Type B pancreatic cell (in vitro differentiated cells): ENCODE data around the gene SUGP1. TPM values are rescaled to one million over a fixed set of nuclear protein-coding genes. Genes with fewer than 3 reads are reported as not detected.

Experiments used
- DNase-seq: peaks from one replicate; pipeline ENCODE4 v3.0.0; 2021; ENCODE audit warnings: mixed read lengths; ENCODE audit not compliant: unreplicated experiment; ENCODE audit errors: extremely low spot score
- H3K27ac Mint-ChIP-seq: 2 replicates; pipeline ENCODE4 v1.8.0; 2021; ENCODE audit warnings: mild to moderate bottlenecking, mixed read lengths
- H3K27me3 Mint-ChIP-seq: 2 replicates; pipeline ENCODE4 v1.8.0; 2021; ENCODE audit warnings: mixed read lengths
- H3K36me3 Mint-ChIP-seq: 2 replicates; pipeline ENCODE4 v1.8.0; 2021; ENCODE audit warnings: mixed read lengths
- H3K4me1 Mint-ChIP-seq: one replicate; pipeline ENCODE4 v1.8.0; 2021; ENCODE audit warnings: mixed read lengths; ENCODE audit not compliant: unreplicated experiment
- H3K4me3 Mint-ChIP-seq: 2 replicates; pipeline ENCODE4 v1.8.0; 2021; ENCODE audit warnings: mild to moderate bottlenecking, mixed read lengths
- H3K9me3 Mint-ChIP-seq: 2 replicates; pipeline ENCODE4 v1.8.0; 2021; ENCODE audit warnings: mixed read lengths
- total RNA-seq: library from RNA; stranded (reverse); gene quantifications from 2 replicates; pipeline ENCODE4 v1.2.1, GENCODE V29; 2021; ENCODE audit warnings: low replicate concordance
- TF ChIP-seq, protein P1 (sequence below): fragments of 200-600 bp; sonication (generic); conservative IDR thresholded peaks from 2 replicates; pipeline ENCODE4 v1.5.0; 2021; ENCODE audit warnings: antibody characterized with exemption, mild to moderate bottlenecking

SUGP1 gene
- total RNA-seq, 1 donor from 2014 or later = 86.8 TPM

DNA sequence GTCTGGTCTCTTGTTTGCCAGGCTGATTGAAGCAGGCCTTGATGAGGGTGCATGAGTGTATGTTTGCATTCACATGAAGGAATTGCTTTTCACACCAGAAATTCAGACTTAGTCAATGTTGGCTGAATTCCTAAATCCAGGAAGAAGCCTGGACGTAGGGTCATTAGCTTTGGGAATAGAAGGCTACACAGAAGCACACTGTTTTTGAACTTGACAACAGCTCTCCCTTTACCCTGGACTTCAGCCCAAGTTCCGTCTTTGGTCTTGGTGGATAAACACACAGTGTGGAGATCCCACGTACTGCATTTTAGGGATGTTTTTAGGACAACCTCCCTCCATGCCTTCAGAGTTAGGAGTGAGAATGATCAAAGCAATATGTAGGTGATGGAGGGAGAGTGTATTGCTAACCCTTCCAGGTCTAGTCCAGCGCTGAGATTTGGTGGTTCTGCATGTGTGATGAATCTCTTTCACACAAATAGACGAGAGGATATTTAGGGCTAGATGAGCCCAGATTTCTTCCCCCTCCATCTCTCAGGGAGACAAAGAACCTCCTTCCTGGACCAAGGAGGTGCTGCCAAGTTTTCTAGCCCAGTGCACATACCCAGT, 70.0 kb downstream of the SUGP1 start:
- TF ChIP-seq, protein P1, sequence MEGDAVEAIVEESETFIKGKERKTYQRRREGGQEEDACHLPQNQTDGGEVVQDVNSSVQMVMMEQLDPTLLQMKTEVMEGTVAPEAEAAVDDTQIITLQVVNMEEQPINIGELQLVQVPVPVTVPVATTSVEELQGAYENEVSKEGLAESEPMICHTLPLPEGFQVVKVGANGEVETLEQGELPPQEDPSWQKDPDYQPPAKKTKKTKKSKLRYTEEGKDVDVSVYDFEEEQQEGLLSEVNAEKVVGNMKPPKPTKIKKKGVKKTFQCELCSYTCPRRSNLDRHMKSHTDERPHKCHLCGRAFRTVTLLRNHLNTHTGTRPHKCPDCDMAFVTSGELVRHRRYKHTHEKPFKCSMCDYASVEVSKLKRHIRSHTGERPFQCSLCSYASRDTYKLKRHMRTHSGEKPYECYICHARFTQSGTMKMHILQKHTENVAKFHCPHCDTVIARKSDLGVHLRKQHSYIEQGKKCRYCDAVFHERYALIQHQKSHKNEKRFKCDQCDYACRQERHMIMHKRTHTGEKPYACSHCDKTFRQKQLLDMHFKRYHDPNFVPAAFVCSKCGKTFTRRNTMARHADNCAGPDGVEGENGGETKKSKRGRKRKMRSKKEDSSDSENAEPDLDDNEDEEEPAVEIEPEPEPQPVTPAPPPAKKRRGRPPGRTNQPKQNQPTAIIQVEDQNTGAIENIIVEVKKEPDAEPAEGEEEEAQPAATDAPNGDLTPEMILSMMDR = no peak
- Mint-ChIP-seq H3K27me3 (peaks cover 50% of the 10 kb centered on the region), H3K9me3 (no peaks in the 10 kb centered on the region), H3K4me3 (no peak overlapping the region), H3K27ac (no peak overlapping the region), H3K36me3 (no peaks in the 10 kb centered on the region), H3K4me1 (no peaks in the 10 kb centered on the region)
- no peak for DNase-seq

DNA sequence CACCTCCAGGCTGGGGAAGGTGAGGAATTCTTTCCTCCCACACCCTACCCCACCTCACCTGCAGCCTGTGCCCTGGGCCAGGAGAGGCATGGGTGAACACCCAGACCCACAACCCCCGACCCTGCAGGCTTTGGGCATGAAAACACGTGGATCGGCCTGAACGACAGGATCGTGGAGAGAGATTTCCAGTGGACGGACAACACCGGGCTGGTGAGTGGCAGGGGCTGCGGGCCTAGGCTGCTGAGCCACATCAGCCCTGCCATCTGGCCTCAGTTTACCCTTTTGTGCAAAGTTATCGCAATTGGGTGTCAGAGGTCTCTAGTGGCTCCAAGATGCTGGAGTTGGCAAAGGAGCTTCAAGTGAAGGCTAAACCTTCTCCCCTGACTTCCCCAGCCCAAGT, 79.8 kb downstream of the SUGP1 start:
- no peaks in the 10 kb centered on the region for H3K4me1 Mint-ChIP-seq
- H3K4me3 Mint-ChIP-seq = no peak overlapping the region
- H3K9me3 Mint-ChIP-seq = no peaks in the 10 kb centered on the region
- no peaks in the 10 kb centered on the region for H3K36me3 Mint-ChIP-seq
- peaks cover 16% of the 10 kb centered on the region for H3K27me3 Mint-ChIP-seq
- no peak overlapping the region for H3K27ac Mint-ChIP-seq
- DNase-seq = no peak
- TF ChIP-seq, protein P1 = no peak

DNA sequence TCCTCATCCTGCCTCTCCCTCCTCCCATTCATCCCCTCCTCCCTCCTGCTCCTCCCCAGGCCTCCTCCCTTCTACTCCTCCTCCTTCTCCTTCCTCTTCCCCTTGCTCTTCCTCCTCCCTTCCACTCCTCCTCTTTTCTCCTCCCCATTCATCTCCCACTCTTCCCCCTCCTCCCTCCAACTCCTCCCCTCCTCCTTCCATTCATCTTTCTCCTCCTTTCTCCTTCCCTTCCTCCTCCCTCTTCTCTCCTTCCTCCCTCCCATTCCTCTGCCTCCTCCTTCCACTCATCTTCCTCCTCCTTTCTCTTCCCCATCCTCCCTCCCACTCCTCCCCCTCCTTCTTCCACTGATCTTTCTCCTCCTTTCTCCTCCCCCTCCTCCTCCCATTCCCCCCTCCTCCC, 80.6 kb downstream of the SUGP1 start:
- Mint-ChIP-seq H3K27me3 (peaks cover 16% of the 10 kb centered on the region), H3K36me3 (no peaks in the 10 kb centered on the region), H3K27ac (no peak overlapping the region), H3K9me3 (no peaks in the 10 kb centered on the region), H3K4me1 (no peaks in the 10 kb centered on the region), H3K4me3 (no peak overlapping the region)
- TF ChIP-seq, protein P1 = no peak
- DNase-seq = no peak

DNA sequence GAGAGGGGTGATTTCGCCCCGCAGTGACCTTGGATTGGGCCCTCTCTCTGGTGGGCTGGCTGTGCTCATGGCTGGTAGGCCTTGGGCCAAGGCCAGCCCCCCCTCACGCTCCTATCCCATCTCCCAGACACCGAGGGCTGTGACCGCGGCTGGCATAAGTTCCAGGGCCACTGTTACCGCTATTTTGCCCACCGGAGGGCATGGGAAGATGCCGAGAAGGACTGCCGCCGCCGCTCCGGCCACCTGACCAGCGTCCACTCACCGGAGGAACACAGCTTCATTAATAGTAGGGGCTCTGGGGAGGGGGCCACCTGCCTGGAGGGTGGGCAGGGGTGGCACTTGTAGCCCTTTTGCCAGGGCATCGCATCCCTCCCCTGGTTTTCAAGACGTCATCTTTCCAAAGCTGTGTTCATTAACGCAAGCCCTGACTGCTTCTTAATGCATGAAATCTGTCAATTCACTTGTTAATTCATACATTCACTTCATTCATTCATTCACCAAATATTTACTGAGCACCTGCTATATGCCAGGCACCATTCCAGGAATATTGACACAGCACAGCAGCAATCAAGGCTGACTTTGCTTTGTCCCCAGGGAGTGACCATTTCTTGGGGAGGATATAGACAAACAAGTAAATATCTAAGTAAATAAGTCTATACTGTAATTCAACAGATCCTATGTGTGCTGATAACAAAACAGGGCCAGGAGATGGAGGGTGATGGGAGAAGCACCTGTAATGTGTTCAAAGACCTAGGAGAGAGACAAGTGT, 82.0 kb downstream of the SUGP1 start:
- TF ChIP-seq, protein P1 = no peak
- no peak overlapping the region for H3K27ac Mint-ChIP-seq
- peaks cover 16% of the 10 kb centered on the region for H3K27me3 Mint-ChIP-seq
- H3K36me3 Mint-ChIP-seq = no peaks in the 10 kb centered on the region
- H3K9me3 Mint-ChIP-seq = no peaks in the 10 kb centered on the region
- no peak for DNase-seq
- no peaks in the 10 kb centered on the region for H3K4me1 Mint-ChIP-seq
- H3K4me3 Mint-ChIP-seq = no peak overlapping the region

DNA sequence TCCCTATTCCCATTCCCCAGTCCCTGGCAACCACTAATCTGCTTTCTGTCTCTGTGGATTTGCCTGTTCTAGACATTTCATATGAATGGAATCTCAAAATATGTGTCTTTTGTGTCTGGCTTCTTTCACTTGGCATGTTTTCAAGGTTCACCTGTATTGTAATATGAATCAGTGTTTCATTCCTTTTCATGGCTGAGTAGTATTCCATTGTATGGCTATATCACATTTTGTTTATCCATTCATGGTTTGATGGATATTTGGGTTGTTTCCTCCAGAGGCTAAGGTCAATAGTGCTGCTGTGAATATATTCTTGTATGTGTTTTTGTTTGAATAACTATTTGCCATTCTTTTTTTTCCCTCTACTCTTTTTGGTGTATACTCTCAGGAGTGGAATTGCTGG, 84.1 kb downstream of the SUGP1 start:
- Mint-ChIP-seq H3K9me3 (no peaks in the 10 kb centered on the region), H3K27ac (no peak overlapping the region), H3K4me1 (no peaks in the 10 kb centered on the region), H3K36me3 (no peaks in the 10 kb centered on the region), H3K4me3 (no peak overlapping the region), H3K27me3 (peaks cover 22% of the 10 kb centered on the region)
- no peak for DNase-seq
- TF ChIP-seq, protein P1 = no peak
